Breast epithelium (tissue), 4 donors: Measurements from ENCODE around the gene PRDM11. TPM values are rescaled to one million over a fixed set of nuclear protein-coding genes. Genes with fewer than 3 reads are reported as not detected.

Source experiments
- DNase-seq, 2 donors: peaks; one replicate each; pipeline ENCODE4 v3.0.0-alpha.2; 2019; ENCODE audit warnings: low spot score in 2 of 2
- H3K27ac ChIP-seq, 2 donors: fragments of 200-600 bp; sonication (generic) in 1 of 2; one replicate each; pipeline ENCODE4 v1.5.1; 2016 to 2019; ENCODE audit warnings: mild to moderate bottlenecking in 1 of 2
- H3K27me3 ChIP-seq, 2 donors: fragments of 200-600 bp; sonication (generic) in 1 of 2; one replicate each; pipeline versions ENCODE4 v1.5.1 to v1.6.0; 2017 to 2019; ENCODE audit warnings: control low read depth in 1 of 2, mild to moderate bottlenecking in 1 of 2
- H3K36me3 ChIP-seq: fragments of 200-600 bp; one replicate; pipeline ENCODE4 v1.5.1; 2019
- H3K4me1 ChIP-seq, 2 donors: fragments of 200-600 bp; sonication (generic); one replicate each; pipeline ENCODE4 v1.5.1; 2016 to 2019; ENCODE audit warnings: control low read depth in 1 of 2
- H3K4me3 ChIP-seq, 3 donors: fragments of 200-600 bp; sonication (generic); 1 replicate in 2 of 3; 2 replicates in 1 of 3; pipeline ENCODE4 v1.5.1; 2016 to 2019; ENCODE audit warnings: mild to moderate bottlenecking in 3 of 3, moderate library complexity in 2 of 3
- H3K9me3 ChIP-seq, 2 donors: fragments of 200-600 bp; sonication (generic) in 1 of 2; one replicate each; pipeline ENCODE4 v1.5.1; 2016 to 2019; ENCODE audit warnings: control low read depth in 1 of 2
- CTCF ChIP-seq, 3 donors: fragments of 450-650 bp; IDR thresholded peaks; one replicate each; pipeline ENCODE4 v1.5.1; 2016 to 2017; ENCODE audit warnings: antibody characterized with exemption in 3 of 3, mild to moderate bottlenecking in 3 of 3, moderate library complexity in 3 of 3
- POLR2A ChIP-seq: fragments of 450-650 bp; IDR thresholded peaks from one replicate; pipeline ENCODE4 v1.6.1; 2016; ENCODE audit warnings: antibody characterized with exemption, mild to moderate bottlenecking, moderate library complexity
- POLR2AphosphoS5 ChIP-seq, 3 donors: sonication (generic); formaldehyde crosslinking; IDR thresholded peaks; one replicate each; pipeline ENCODE4 v1.6.1; 2017; ENCODE audit warnings: antibody characterized with exemption in 3 of 3
- intact Hi-C: fragments of 100-400 bp; cut with DNase I; formaldehyde crosslinking; loops from one replicate; pipeline ENCODE4 v1.15.1; 2023; ENCODE audit warnings: low total_unique reads
- total RNA-seq, 3 donors: library from RNA; depleted of rRNA; stranded (reverse); fragments of >200 nt; gene quantifications; one replicate each; pipeline ENCODE4 v1.1.0, GENCODE V29; 2016

PRDM11 gene
- total RNA-seq, 3 donors from 2014 or later: 6.9 to 10.9 (median 10.8) TPM

GRCh38 chr11:45105233-45105983 is 41.0 kb upstream of the PRDM11 start:
- H3K36me3 ChIP-seq: no peaks in the 10 kb centered on the region
- no peak overlapping the region for H3K4me3 ChIP-seq
- H3K4me1 ChIP-seq: no peaks in the 10 kb centered on the region
- no peaks in the 10 kb centered on the region for H3K9me3 ChIP-seq
- peak; percentile 82 to 92 (median 86) for TF ChIP-seq CTCF (IDR thresholded peaks at IDR 0.05)
- TF ChIP-seq POLR2A: no peak
- peak in 1 of 3 donors; percentile 33 for TF ChIP-seq POLR2AphosphoS5 (IDR thresholded peaks at IDR 0.05)
- DNase-seq: peak in 1 of 2 donors; percentile 36
- intact Hi-C loops: loop anchor here (5.0 kb wide), 1 partner anchor 173 kb away; no protein-coding TSS in a partner anchor
- no peaks in the 10 kb centered on the region for H3K27me3 ChIP-seq
- H3K27ac ChIP-seq: no peak overlapping the region

- Histone ChIP-seq H3K4me3 (no peak overlapping the region), H3K27me3 (no peaks in the 10 kb centered on the region), H3K27ac (no peak overlapping the region), H3K4me1 (no peaks in the 10 kb centered on the region), H3K36me3 (no peaks in the 10 kb centered on the region), H3K9me3 (no peaks in the 10 kb centered on the region)
- intact Hi-C loops: loop anchor here (5.0 kb wide), 1 partner anchor 174 kb away; no protein-coding TSS in a partner anchor
- TF ChIP-seq POLR2AphosphoS5 (IDR thresholded peaks at IDR 0.05): no peak
- no peak for TF ChIP-seq POLR2A
- TF ChIP-seq CTCF (IDR thresholded peaks at IDR 0.05): no peak
- peak in 1 of 2 donors; percentile 16 for DNase-seq
Observed at GRCh38 chr11:45105984-45106375, 40.5 kb upstream of the PRDM11 start.

GRCh38 chr11:45106440-45106839 is 40.0 kb upstream of the PRDM11 start:
- H3K27me3 ChIP-seq: no peaks in the 10 kb centered on the region
- H3K4me3 ChIP-seq: no peak overlapping the region
- H3K27ac ChIP-seq: no peak overlapping the region
- H3K36me3 ChIP-seq: no peaks in the 10 kb centered on the region
- intact Hi-C loops: loop anchor here (5.0 kb wide), 1 partner anchor 174 kb away; no protein-coding TSS in a partner anchor
- H3K9me3 ChIP-seq: no peaks in the 10 kb centered on the region
- no peaks in the 10 kb centered on the region for H3K4me1 ChIP-seq
- TF ChIP-seq POLR2AphosphoS5 (IDR thresholded peaks at IDR 0.05): no peak
- TF ChIP-seq CTCF (IDR thresholded peaks at IDR 0.05): no peak
- TF ChIP-seq POLR2A: no peak
- DNase-seq: no peak

- Histone ChIP-seq H3K4me1 (no peaks in the 10 kb centered on the region), H3K36me3 (no peaks in the 10 kb centered on the region), H3K9me3 (no peaks in the 10 kb centered on the region), H3K27ac (no peak overlapping the region), H3K27me3 (no peaks in the 10 kb centered on the region), H3K4me3 (no peak overlapping the region)
- no peak for DNase-seq
- intact Hi-C loops: loop anchor here (5.0 kb wide), 1 partner anchor 175 kb away; no protein-coding TSS in a partner anchor
- no peak for TF ChIP-seq CTCF (IDR thresholded peaks at IDR 0.05)
- no peak for TF ChIP-seq POLR2AphosphoS5 (IDR thresholded peaks at IDR 0.05)
- no peak for TF ChIP-seq POLR2A
Observed at GRCh38 chr11:45107029-45107428, 39.4 kb upstream of the PRDM11 start.
